Esophagus muscularis mucosa (tissue), 4 donors: Measurements from ENCODE around the gene UBL3. TPM values are rescaled to one million over a fixed set of nuclear protein-coding genes. Genes with fewer than 3 reads are reported as not detected.

ENCODE experiments used
- DNase-seq: peaks from one replicate; pipeline ENCODE4 v3.0.0-alpha.2; 2017; ENCODE audit errors: extremely low spot score
- H3K27ac ChIP-seq, 4 donors: fragments of 200-600 bp; sonication (generic); replicated peaks in 1 of 4; 1 replicate in 3 of 4; 2 replicates in 1 of 4; pipeline ENCODE4 v1.5.1; 2016 to 2019; ENCODE audit warnings: mild to moderate bottlenecking in 1 of 4
- H3K27me3 ChIP-seq, 4 donors: fragments of 200-600 bp; sonication (generic); one replicate each; pipeline versions ENCODE4 v1.5.1 to v1.6.0; 2016 to 2019
- H3K36me3 ChIP-seq, 4 donors: fragments of 200-600 bp; sonication (generic); one replicate each; pipeline ENCODE4 v1.5.1; 2016 to 2019
- H3K4me1 ChIP-seq, 4 donors: fragments of 200-600 bp; sonication (generic); one replicate each; pipeline ENCODE4 v1.5.1; 2016 to 2019
- H3K4me3 ChIP-seq, 4 donors: fragments of 200-600 bp; sonication (generic); 1 replicate in 2 of 4; 2 replicates in 2 of 4; pipeline ENCODE4 v1.5.1; 2016 to 2019; ENCODE audit warnings: mild to moderate bottlenecking in 4 of 4, moderate library complexity in 1 of 4
- H3K9me3 ChIP-seq, 4 donors: fragments of 200-600 bp; sonication (generic); 1 replicate in 3 of 4; 2 replicates in 1 of 4; pipeline ENCODE4 v1.5.1; 2016 to 2019
- CTCF ChIP-seq, 3 experiments: fragments of 200-600 bp in 2 of 3; fragments of 450-650 bp in 1 of 3; sonication (generic) in 2 of 3; IDR thresholded peaks; one replicate each; pipeline ENCODE4 v1.5.1; 2017 to 2019; ENCODE audit warnings: antibody characterized with exemption in 3 of 3, mild to moderate bottlenecking in 2 of 3, moderate library complexity in 1 of 3
- EP300 ChIP-seq: sonication (generic); formaldehyde crosslinking; IDR thresholded peaks from one replicate; pipeline ENCODE4 v1.6.1; 2017; ENCODE audit warnings: antibody characterized with exemption
- POLR2A ChIP-seq: fragments of 450-650 bp; IDR thresholded peaks from one replicate; pipeline ENCODE4 v1.6.1; 2017; ENCODE audit warnings: antibody characterized with exemption, moderate library complexity, mild to moderate bottlenecking, low read depth
- POLR2AphosphoS5 ChIP-seq, 2 donors: sonication (generic); formaldehyde crosslinking; IDR thresholded peaks; one replicate each; pipeline ENCODE4 v1.6.1; 2017; ENCODE audit warnings: antibody characterized with exemption in 2 of 2
- WGBS: methylation state at CpG from one replicate; pipeline ENCODE4 v1.1.5; 2018; 5-methylcytosine and 5-hydroxymethylcytosine counted together
- intact Hi-C: fragments of 100-400 bp; cut with DNase I; formaldehyde crosslinking; loops from one replicate; pipeline ENCODE4 v1.15.1; 2023
- total RNA-seq, 4 donors: library from RNA; depleted of rRNA; stranded (reverse); fragments of >200 nt; gene quantifications; one replicate each; pipeline versions ENCODE4 v1.1.0 to v1.2.1, GENCODE V29; 2016

The UBL3 gene
- total RNA-seq, 4 donors from 2014 or later = 30.2 to 44.5 (median 32.6) TPM

GRCh38 chr13:29888306-29888705 lies 37.9 kb upstream of the UBL3 start:
- Histone ChIP-seq H3K4me3 (no peak overlapping the region), H3K27me3 (no peaks in the 10 kb centered on the region), H3K4me1 (peaks cover 0 to 9% (median 5%) of the 10 kb centered on the region in 4 donors), H3K27ac (no peak overlapping the region), H3K36me3 (no peaks in the 10 kb centered on the region), H3K9me3 (no peaks in the 10 kb centered on the region)
- peak; percentile 55 for DNase-seq
- TF ChIP-seq POLR2A (no peak), EP300 (no peak), CTCF (IDR thresholded peaks at IDR 0.05) (no peak)
- intact Hi-C loops = no loop called here
- 85% methylated on average over 4 of the region's 4 CpGs for WGBS

GRCh38 chr13:29887686-29888085 lies 37.3 kb upstream of the UBL3 start:
- intact Hi-C loops = no loop called here
- WGBS = 78% methylated on average over 5 of the region's 5 CpGs
- Histone ChIP-seq H3K27me3 (no peaks in the 10 kb centered on the region), H3K4me3 (no peak overlapping the region), H3K9me3 (no peaks in the 10 kb centered on the region), H3K4me1 (peaks cover 0 to 9% (median 5%) of the 10 kb centered on the region in 4 donors), H3K36me3 (no peaks in the 10 kb centered on the region), H3K27ac (no peak overlapping the region)
- TF ChIP-seq EP300 (no peak), CTCF (IDR thresholded peaks at IDR 0.05) (no peak), POLR2A (no peak), POLR2AphosphoS5 (IDR thresholded peaks at IDR 0.05) (no peak)
- peak; percentile 79 for DNase-seq

DNA sequence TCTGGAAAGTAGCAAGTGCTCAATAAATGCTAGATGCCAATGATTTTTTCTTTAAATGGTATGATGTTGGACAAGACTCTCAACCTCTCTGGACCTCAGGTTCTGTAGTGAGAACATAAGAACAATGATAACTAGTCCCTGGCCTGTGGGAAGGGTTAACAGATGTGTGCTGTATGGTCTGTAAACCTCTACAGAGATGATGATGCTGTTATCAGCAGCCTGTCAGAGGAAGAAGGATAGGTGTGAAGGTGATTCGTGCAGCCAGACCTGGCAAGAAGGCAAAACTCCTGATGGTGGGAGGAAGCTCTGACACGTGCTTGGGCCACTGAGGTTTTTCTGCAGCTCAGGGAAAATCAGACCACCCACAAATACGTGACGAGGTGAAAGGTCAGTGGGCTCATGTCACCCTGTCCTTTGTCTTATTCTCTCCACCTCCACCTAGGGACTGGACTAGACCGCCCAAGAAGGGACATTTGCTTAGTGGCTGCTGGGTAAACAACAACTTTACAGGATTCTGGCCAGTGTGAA lies 36.7 kb upstream of the UBL3 start:
- Histone ChIP-seq H3K4me1 (peaks cover 0 to 9% (median 5%) of the 10 kb centered on the region in 4 donors), H3K27ac (no peak overlapping the region), H3K9me3 (no peaks in the 10 kb centered on the region), H3K27me3 (no peaks in the 10 kb centered on the region), H3K36me3 (no peaks in the 10 kb centered on the region), H3K4me3 (no peak overlapping the region)
- peak; percentile 66 for DNase-seq
- WGBS = 69% methylated on average over 5 of the region's 5 CpGs
- TF ChIP-seq POLR2A (no peak), CTCF (IDR thresholded peaks at IDR 0.05) (no peak), POLR2AphosphoS5 (IDR thresholded peaks at IDR 0.05) (no peak), EP300 (no peak)
- intact Hi-C loops = no loop called here

- DNase-seq = peak; percentile 79
- no peak overlapping the region for H3K27ac ChIP-seq
These were observed 36.0 kb upstream of the UBL3 start for GRCh38 chr13:29886446-29886845.

More at GRCh38 chr13:29886446-29886845, 36.0 kb upstream of the UBL3 start:
- H3K27me3 ChIP-seq = no peaks in the 10 kb centered on the region
- intact Hi-C loops = no loop called here
- WGBS = 84% methylated on average over 8 of the region's 8 CpGs
- TF ChIP-seq CTCF (IDR thresholded peaks at IDR 0.05) (no peak), EP300 (no peak), POLR2A (no peak), POLR2AphosphoS5 (IDR thresholded peaks at IDR 0.05) (no peak)
- H3K36me3 ChIP-seq = no peaks in the 10 kb centered on the region
- no peak overlapping the region for H3K4me3 ChIP-seq
- no peaks in the 10 kb centered on the region for H3K9me3 ChIP-seq
- H3K4me1 ChIP-seq = peaks cover 0 to 9% (median 5%) of the 10 kb centered on the region in 4 donors
